Body of pancreas (tissue), 4 donors: ENCODE measurements around the gene EPS15.

Source experiments
- POLR2A ChIP-seq, 3 donors: fragments of 450-650 bp; IDR thresholded peaks; one replicate each; pipeline ENCODE4 v1.6.1; 2016; ENCODE audit warnings: antibody characterized with exemption in 3 of 3, mild to moderate bottlenecking in 2 of 3
- TF ChIP-seq, protein P1 (sequence below), 7 experiments: fragments of 450-650 bp in 4 of 7; fragments of 200-600 bp in 3 of 7; sonication (generic) in 3 of 7; IDR thresholded peaks; one replicate each; pipeline ENCODE4 v1.5.1; 2016 to 2019; ENCODE audit warnings: antibody characterized with exemption in 7 of 7

DNA sequence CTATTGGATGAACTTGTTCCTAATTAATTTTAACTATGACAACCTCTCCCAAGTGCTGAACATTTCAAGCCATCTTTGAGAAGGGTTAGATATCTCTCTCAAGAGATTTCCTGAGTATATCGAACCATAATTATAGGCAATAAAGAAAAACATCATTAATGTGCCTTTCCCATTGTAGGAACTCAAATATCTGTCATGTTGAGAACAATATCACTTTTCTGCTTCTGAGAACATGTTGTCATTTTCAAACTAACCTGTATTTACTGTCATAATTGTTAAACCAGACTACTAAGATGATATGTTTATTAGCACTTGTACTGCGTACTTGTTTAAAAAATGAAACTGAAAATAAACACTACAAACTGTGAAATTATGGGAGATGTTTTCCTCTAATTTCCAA lies 4.3 kb downstream of the EPS15 start:
- no peak for TF ChIP-seq POLR2A (IDR thresholded peaks at IDR 0.05)
- TF ChIP-seq, protein P1, sequence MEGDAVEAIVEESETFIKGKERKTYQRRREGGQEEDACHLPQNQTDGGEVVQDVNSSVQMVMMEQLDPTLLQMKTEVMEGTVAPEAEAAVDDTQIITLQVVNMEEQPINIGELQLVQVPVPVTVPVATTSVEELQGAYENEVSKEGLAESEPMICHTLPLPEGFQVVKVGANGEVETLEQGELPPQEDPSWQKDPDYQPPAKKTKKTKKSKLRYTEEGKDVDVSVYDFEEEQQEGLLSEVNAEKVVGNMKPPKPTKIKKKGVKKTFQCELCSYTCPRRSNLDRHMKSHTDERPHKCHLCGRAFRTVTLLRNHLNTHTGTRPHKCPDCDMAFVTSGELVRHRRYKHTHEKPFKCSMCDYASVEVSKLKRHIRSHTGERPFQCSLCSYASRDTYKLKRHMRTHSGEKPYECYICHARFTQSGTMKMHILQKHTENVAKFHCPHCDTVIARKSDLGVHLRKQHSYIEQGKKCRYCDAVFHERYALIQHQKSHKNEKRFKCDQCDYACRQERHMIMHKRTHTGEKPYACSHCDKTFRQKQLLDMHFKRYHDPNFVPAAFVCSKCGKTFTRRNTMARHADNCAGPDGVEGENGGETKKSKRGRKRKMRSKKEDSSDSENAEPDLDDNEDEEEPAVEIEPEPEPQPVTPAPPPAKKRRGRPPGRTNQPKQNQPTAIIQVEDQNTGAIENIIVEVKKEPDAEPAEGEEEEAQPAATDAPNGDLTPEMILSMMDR (IDR thresholded peaks at IDR 0.05): no peak
